Stimulated activated CD8-positive, alpha-beta memory T cell treated with anti-CD3 and anti-CD28 coated beads, Interleukin-15, amount 100 ng/mL, for 4 hours (primary cell): Measurements from ENCODE around the gene PKD2L1.
"Not testable (repeated sequence)": the region's sequence is repeated elsewhere in the genome, so short reads cannot be mapped to it uniquely, and the experiment has no call there.

Experiments
- DNase-seq, 2 donors: peaks; one replicate each; pipeline ENCODE4 v3.0.0-alpha.2; 2020; ENCODE audit warnings: low read depth in 2 of 2

Gene PKD2L1

DNA sequence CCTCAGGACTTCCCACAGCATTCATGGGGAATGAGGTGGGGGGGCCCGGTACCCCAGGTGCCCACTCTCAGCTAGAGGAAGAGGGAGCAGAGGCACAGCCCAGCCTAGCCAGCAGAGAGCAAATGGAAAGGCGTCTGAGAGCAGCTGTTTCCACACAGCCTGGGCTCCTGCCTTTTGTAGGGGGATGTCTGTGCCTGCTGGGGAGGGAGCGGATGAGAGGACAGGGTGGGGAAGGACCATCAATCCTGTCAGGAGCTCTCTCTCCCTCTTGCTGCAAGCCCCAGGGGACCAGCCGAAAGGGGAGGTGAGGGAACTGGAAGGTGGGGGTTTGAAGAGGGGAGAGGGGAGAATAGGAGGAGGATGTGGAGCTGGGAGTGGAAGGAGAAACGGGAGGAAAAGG lies at the start of gene PKD2L1:
PKD2L1 (minus strand) TSS at position 150 of the 400 bp plus-strand sequence; CDS start at position 25, 125 bp downstream.
- DNase-seq, result no peak

DNA sequence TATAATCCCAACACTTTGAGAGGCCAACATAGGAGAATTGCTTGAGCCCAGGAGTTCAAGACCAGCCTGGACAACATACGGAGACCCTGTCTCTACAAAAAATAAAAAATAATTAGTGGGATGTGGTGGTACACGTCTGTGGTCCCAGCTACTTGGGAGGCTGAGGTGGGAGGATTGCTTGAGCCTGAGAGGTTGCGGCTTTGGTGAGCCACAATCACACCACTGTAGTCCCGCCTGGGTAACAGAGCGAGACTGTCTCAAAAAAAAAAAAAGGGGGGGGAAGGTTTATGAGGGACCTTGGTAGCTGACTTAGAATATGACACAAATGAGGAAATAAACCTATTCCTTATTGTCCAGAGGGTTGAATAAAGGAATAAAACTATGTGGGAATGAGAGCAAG lies 47.8 kb upstream of the PKD2L1 start:
- DNase-seq, result no peak

DNA sequence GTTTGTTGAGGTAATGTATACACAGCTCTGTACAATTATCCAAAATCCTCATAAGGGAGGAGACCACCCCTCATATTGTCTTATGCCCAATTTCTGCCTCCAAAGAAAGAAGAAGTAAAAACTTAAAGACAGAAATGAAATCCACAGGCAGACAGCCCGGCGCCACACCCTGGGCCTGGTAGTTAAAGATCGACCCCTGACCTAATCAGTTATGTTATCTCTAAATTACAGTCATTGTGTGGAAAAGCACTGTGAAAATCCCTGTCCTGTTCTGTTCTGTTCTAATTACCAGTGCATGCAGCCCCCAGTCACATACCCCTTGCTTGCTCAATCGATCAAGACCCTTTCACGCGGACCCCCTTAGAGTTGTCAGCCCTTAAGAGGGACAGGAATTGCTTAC lies 46.6 kb upstream of the PKD2L1 start:
- DNase-seq, result not testable (repeated sequence)

DNA sequence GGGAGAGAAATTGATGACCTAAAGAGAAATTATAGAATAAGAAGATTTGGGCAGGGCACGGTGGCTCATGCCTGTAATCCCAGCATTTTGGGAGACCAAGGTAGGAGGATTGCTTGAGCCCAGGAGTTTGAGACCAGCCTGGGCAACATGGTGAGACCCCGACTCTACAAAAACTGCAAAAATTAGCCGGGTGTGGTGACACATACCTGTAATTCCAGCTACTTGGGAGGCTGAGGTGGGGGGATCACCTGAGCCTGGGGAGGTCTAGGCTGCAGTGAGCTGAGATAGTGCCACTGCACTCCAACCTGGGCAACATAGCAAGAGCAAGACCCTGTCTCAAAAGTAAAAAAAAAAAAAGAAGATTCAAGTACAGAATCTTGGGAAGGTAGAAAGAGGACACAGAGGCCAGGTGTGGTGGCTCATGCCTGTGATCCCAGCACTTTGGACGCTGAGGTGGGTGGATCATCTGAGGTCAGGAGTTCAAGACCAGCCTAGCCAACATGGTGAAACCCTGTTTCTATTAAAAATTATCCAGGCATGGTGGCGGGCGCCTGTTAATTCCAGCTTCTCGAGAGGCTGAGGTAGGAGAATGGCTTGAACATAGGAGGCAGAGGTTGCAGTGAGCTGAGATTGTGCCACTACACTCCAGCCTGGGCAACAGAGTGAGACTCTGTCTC lies 44.8 kb upstream of the PKD2L1 start:
- not testable (repeated sequence) for DNase-seq

DNA sequence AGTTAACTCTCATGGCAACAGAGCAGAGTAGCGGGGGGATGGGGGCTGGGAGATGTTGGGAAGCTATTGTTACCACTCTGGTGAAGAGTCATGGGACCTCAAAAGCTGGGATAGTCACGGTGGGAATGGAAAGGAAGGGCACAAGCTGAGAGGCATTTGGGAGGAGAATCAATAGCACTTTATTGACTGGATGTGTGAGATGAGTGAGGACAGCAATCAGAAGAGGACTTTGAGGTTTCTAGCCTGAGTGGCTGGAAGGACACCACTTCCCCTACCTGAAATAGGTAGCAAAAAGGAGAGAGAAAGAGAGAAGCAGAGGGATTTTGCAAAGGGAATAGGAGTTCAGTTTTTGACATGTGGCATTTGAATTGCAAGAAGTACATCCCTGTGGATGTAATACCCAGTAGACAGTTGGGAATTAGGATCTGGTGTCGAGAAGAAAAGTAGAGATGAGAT lies 44.2 kb upstream of the PKD2L1 start:
- no peak for DNase-seq

DNA sequence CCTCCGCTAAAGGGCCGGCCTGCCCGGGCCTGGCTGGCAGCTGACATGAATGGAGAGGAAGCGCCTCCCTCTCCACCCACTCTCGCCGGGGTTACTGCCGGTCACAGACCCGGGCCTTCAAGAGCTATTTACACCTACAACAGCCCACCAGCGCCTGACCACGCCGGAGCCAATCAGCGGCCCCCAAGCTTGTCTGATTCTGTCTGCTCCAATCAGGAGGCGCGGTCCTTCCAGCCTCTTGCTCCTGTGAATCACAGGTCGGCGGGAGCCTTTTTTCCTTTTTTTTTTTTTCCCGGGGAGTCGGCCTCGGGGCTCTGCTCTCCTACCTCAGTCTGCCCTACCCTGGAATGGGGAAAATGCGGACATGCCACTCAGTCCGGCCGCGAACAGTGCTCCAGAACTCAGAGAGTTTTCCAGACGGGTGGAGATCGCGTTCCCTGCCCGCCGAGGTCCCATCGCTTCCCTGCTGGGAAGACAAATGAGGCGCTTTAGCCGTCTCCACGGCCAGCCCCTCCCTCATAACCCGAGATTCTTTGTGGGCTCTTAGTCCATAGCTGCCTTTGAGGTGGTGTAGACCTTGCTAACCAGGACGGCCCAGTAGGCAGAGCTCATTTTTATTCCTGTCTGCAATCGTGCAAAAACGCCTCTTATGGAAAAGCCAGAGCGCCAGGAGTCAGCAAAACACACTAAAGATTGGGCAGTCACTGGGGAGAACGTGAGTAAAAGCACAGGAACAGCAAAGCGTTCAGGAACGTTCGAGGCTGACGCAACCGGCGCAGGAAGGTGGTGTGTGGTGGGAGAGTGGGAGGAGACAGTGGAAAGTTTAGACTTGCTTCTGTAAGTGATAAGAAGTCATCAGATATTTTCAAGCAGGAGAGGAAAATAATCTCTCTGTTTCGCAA lies 43.5 kb upstream of the PKD2L1 start:
- peak; percentile 79 for DNase-seq

DNA sequence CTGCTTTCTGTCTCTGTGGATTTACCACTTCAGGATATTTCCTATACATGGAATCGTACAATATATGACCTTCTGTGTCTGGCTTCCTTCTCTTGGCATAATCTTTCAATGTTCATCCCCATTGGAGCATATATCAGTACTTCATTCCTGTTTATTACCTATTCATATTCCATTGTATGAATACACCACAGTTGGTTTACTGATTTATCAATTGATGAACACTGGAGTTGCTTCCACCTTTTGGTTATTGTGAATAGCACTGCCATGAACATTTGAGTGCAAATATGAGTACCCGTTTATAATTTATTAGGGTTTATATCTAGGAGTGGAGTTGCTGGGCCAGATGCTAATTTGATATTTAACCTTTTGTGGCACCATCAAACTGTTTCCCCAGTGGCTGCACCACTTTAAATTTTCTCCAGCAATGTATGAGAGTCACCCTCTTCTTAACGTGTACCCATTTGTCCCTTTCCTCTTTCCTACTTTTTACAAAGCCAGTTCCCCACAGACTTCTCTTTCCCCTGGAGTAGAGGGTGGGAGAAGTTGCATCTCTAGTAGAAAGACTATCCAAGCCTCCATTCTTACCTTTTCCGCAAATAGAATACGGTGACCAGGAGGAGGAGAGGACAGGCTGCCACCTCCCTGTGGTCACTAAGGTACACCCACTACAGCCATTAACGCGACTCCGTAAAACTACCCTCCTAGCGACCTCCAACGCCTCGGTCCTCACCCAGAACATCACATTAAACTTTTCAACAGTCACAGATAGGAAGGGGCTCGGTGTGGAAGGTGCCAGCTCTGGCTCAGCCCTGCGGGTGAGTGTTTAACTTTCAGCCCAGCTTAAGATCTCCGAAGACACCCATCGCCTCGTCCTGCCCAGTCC lies 42.6 kb upstream of the PKD2L1 start:
- DNase-seq, result no peak

DNA sequence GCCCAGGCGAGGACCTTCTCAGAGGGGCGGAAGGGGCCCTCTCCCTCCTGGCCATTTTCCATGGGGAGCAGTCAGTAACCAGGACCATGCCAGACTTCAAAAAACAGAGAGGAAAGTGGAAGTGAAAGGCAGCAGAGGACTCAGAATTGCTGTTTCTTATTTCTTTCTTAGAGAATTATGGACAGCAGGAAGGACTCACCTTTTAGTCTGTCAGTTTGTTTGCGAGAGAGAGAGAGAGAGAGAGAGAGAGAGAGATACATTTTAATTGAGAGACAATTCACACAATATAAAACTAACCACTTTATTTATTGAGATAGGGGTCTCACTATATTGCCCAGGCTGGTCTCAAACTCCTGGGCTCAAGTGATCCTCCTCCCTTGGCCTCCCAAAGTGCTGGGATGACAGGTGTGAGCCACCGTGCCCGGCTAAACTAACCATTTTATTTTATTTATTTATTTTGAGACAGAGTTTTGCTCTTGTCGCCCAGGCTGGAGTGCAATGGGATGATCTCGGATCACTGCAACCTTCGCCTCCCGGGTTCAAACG lies 41.5 kb upstream of the PKD2L1 start:
- no peak for DNase-seq

DNA sequence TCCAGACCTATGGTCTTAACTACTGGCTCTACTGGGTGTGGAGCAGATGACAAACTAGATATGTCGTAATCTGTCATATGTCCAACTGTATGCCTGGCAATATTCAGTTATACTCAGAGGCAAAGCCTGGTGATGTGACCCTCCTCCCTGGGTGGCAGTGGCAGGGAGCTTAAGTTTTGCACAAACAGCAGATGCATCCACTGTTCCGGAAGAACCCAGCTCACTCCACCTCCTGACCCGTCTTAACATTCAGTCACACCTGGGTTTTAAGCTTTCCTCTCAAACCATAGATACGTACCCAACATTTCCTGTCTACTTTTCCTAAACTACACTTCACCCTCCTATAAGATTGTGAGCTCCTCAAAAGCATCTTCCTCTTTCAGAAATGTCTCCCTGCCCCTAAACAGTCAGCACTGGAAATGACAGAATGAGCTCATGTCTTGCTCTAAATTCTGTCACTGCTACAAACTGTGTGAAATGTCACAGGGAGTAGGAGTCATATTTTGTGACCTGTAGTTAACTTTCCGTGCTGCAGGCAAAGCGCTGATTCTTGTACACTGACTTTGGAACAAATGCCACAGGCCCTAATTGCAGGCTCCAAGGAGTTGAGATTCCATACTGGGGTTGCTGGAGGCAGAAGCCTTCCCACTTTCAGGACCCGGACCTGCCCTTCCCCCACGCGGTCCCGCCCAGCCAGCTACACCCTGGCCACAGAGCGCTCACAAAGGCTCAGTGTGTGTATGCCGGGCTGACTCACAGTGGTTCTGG lies 40.9 kb upstream of the PKD2L1 start:
- DNase-seq, result peak in 1 of 2 donors; percentile 14

DNA sequence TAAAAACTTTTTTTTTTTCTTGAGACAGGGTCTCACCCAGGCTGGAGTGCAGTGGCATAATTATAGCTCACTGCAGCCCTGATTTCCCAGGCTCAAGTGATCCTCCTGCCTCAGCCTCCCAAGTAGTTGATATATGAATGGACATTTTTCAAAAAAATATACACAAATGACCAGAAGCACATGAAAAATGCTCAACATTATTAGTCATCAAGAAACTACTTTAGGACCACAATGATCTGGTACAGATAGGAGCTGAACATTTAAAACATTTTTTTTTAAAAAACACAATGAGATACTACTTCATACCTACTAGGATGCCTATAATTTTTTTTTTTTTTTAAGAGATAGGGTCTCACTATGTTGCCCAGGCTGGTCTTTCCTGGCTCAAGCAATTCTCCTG lies 38.7 kb upstream of the PKD2L1 start:
- DNase-seq, result no peak

DNA sequence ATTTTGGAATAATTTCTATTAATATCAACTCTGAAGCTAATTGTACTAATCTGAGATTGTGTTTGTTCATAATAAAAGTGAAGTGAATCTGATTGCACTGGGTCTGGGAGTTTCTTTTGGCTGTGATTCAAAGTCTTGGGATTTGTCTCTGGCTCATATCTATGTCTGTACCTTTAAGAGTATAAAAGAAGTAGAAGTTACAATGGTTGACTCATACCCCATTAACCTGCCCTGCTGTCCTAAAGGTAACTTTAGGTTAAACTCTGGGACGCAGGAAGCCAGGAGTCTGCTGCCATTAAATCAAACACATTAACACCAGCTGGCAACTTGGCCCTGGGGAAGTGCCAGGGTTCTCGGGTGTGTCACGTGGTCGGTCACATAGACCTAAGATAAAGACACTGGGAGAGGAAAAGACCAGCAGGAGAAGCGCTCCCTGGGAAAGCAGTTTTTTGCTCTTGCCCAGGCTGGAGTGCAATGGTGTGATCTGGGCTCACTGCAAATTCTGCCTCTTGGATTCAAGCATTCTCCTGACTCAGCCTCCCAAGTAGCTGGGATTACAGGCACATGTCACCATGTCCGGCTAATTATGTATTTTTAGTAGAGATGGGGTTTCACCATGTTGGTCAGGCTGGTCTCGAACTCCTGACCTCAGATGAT lies 34.8 kb upstream of the PKD2L1 start:
- DNase-seq, result no peak

DNA sequence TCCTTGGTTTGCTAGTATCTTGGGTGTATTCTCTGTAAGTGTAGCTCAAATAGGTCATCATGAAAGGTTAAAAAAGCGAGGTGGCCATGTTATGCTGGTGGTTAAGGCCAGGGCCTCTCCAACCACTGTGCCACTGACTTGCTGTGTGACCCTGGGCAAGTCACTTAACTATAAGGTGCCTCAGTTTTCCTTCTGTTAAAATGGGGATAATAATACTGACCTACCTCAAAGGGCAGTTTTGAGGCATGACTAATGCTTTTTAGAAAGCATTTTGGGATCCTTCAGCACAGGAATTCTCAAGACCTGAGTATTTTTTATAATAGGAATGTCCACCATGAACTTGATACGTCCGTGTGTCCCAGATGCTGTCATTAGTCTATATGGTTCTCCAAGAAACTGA lies 34.1 kb upstream of the PKD2L1 start:
- DNase-seq, result no peak

DNA sequence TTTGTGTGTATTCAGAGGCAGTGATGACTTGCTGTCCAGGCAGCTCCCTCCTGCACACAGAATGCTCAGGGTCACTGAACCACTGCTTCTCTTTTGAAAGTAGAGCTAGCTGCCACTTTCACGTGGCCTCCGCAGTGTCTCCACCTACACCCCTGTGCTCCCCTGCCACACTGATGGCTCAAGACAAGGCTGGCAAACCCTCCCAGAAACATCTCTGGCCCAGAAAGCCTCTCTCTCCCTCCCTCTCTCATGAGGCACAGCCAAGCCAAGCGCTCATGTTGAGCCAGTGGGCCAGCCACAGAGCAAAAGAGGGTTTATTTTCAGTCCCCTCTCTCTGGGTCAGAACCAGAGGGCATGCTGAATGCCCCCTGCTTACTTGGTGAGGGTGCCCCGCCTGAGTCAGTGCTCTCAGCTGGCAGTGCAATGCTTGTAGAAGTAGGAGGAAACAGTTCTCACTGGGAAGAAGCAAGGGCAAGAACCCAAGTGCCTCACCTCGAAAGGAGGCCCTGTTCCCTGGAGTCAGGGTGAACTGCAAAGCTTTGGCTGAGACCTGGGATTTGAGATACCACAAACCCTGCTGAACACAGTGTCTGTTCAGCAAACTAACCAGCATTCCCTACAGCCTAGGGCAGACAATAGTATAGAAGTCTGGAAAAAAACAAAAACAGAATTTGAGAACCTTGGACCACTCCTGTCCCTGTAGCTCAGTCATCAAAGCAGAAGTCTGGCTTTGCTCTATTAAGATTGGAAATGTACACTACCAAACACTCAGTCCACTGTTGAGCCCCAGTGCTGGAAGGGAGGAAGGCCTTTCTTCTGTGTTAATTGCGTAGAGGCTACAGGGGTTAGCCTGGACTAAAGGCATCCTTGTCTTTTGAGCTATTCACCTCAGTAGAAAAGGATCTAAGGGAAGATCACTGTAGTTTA lies 32.8 kb upstream of the PKD2L1 start:
- no peak for DNase-seq

DNA sequence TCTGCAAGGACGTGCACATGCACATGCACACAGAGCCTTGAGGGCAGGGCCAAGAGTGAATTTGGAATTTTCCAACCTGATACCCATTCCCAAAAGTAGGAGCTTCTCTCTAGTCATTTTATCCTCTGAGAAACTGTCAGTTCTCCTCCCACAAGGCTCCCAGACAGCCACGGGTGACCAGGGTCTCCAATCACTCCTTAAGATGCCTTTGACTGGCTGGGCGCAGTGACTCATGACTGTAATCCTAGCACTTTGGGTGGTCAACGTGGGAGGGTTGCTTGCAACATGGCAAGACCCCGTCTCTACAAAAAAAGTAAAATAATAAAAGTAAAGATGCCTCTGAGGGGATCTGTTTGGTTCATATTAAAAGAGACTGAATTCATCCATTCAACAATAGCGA lies 30.2 kb upstream of the PKD2L1 start:
- DNase-seq, result no peak

DNA sequence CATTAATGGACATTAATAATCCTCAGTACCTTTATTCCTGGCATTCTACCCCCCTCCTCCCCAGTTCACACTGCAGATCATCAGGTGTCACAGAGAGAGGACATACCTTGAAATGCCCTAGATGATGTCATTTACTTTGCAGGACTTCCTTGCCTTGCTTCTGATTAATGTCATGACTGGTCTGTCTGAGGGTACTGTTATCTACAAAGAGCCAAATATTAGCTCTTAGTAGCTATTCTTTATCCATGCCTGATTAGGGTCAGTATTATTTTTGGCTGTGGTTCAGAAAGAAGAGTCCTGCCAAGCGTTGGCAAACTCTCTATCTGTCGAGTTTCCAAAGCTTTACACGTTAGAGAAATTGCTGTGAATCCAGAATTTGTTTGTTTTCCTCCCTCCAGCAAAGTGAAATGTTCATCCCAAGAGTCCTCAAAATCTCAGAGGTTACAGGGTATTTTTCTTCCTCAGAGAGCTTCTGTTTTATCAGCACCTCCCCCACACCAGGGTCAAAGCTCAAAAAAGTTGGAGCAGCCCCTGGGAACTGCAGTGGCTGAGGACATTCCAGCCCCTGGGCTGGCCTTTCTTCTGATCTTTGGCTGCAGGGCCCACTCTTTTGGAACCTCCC lies 29.6 kb upstream of the PKD2L1 start:
- no peak for DNase-seq

DNA sequence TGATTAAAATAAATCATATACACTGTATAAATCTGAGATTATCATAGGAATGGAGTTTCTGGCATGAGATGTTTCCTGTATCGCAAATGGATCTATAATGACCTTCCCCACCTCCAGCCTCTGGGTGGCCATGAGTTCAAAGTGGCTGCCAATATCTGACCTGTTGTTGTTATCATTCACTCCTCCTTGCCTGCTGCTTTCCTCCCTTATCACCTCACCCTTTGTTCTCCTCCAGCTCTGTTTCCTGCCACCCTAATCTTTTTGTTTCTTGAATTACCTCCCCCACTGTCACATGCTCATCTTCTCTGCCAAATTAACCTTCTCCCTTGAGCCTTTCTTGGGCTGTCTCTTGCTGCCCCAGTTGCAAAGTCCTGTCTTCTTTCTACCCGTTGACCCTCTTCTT lies 29.0 kb upstream of the PKD2L1 start:
- no peak for DNase-seq

DNA sequence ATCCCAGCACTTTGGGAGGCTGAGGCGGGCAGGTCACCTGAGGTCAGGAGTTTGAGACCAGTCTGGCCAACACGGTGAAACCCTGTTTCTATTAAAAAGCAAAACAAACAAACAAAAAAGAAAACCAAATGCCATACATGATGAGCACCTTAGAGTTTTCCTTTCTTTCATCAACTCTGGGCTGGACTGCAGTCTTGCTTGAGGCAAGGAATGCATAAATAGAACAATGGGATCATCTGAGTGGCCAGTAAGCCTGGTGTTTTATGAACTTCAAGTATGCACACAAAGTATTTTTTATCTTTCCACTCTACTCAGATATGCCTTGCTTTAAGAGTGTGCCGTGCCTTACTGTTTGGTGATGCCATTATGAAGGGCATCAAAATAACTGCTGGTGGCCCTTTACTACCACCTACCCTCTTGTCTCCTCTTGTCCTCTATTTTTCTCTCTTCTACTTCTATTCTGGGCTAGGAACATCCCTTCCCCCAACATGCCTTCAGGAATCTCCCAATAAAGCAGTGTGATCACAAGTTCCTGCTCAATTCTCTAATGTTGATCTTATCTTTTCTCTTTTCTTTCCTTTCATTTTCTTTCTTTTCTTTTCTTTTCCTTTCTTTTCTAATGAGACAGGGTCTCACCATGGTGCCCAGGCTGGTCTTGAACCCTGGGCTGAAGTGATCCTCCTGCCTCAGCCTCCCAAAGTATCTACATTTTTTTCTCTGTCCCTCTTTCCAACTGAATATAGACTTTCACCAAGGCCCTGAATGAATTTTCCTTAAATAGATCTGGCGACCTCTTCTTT lies 27.2 kb upstream of the PKD2L1 start:
- no peak for DNase-seq
